Neutrophil (primary cell): ENCODE results near the gene SH3RF3.

Experiments used
- H3K27ac ChIP-seq: fragments of 200-600 bp; sonication (generic); 2 replicates; pipeline ENCODE4 v1.5.1; 2016; ENCODE audit warnings: mild to moderate bottlenecking, moderate library complexity
- H3K27me3 ChIP-seq: fragments of 200-600 bp; sonication (generic); 2 replicates; pipeline ENCODE4 v1.6.0; 2016; ENCODE audit warnings: mild to moderate bottlenecking
- H3K36me3 ChIP-seq: fragments of 200-600 bp; sonication (generic); 2 replicates; pipeline ENCODE4 v1.5.1; 2017
- H3K4me1 ChIP-seq, 2 experiments: fragments of 200-600 bp in 1 of 2; sonication (generic) in 1 of 2; 1 replicate in 1 of 2; 2 replicates in 1 of 2; pipeline versions ENCODE4 v1.5.1 to v1.6.1; 2013 to 2016; ENCODE audit warnings: low read depth in 1 of 2, low read length in 1 of 2, mild to moderate bottlenecking in 1 of 2, moderate library complexity in 1 of 2; ENCODE audit not compliant: control insufficient read depth in 1 of 2, insufficient read depth in 1 of 2
- H3K4me3 ChIP-seq, 2 experiments: fragments of 200-600 bp in 1 of 2; sonication (generic) in 1 of 2; 1 replicate in 1 of 2; 2 replicates in 1 of 2; pipeline ENCODE4 v1.5.1; 2013 to 2016; ENCODE audit warnings: low read depth in 1 of 2, low read length in 1 of 2, mild to moderate bottlenecking in 1 of 2, moderate library complexity in 1 of 2
- H3K9me3 ChIP-seq: fragments of 200-600 bp; sonication (generic); 2 replicates; pipeline ENCODE4 v1.5.1; 2016
- CTCF ChIP-seq: fragments of 200-600 bp; sonication (generic); IDR thresholded peaks from 2 replicates; pipeline ENCODE4 v1.5.1; 2016; ENCODE audit warnings: antibody characterized with exemption

The SH3RF3 gene

GRCh38 chr2:109459485-109459884 lies 330.5 kb downstream of the SH3RF3 start:
- Histone ChIP-seq H3K27me3 (no peaks in the 10 kb centered on the region), H3K4me3 (no peak overlapping the region), H3K36me3 (peaks cover 6% of the 10 kb centered on the region), H3K9me3 (no peaks in the 10 kb centered on the region), H3K27ac (no peak overlapping the region), H3K4me1 (no peaks in the 10 kb centered on the region)
- TF ChIP-seq CTCF: no peak

- Histone ChIP-seq H3K27me3 (no peaks in the 10 kb centered on the region), H3K36me3 (peaks cover 4% of the 10 kb centered on the region), H3K4me1 (no peaks in the 10 kb centered on the region), H3K4me3 (no peak overlapping the region), H3K9me3 (no peaks in the 10 kb centered on the region), H3K27ac (no peak overlapping the region)
- no peak for TF ChIP-seq CTCF
Measured at GRCh38 chr2:109460553-109461324, 331.7 kb downstream of the SH3RF3 start.

- TF ChIP-seq CTCF: no peak
- no peaks in the 10 kb centered on the region for H3K9me3 ChIP-seq
- H3K36me3 ChIP-seq: no peaks in the 10 kb centered on the region
- no peak overlapping the region for H3K27ac ChIP-seq
- H3K27me3 ChIP-seq: no peaks in the 10 kb centered on the region
- H3K4me1 ChIP-seq: no peaks in the 10 kb centered on the region
- H3K4me3 ChIP-seq: no peak overlapping the region
Measured at GRCh38 chr2:109463236-109463635, 334.2 kb downstream of the SH3RF3 start.

GRCh38 chr2:109463891-109464290 lies 334.9 kb downstream of the SH3RF3 start:
- TF ChIP-seq CTCF: no peak
- H3K27me3 ChIP-seq: no peaks in the 10 kb centered on the region
- no peak overlapping the region for H3K4me3 ChIP-seq
- H3K4me1 ChIP-seq: no peaks in the 10 kb centered on the region
- no peak overlapping the region for H3K27ac ChIP-seq
- no peaks in the 10 kb centered on the region for H3K36me3 ChIP-seq
- H3K9me3 ChIP-seq: no peaks in the 10 kb centered on the region

GRCh38 chr2:109466674-109467575 lies 337.9 kb downstream of the SH3RF3 start:
- no peaks in the 10 kb centered on the region for H3K4me1 ChIP-seq
- TF ChIP-seq CTCF: no peak
- no peaks in the 10 kb centered on the region for H3K27me3 ChIP-seq
- H3K27ac ChIP-seq: no peak overlapping the region
- H3K4me3 ChIP-seq: no peak overlapping the region
- H3K36me3 ChIP-seq: no peaks in the 10 kb centered on the region
- no peaks in the 10 kb centered on the region for H3K9me3 ChIP-seq
